NCI-H2227 (cell line): ENCODE results near the gene PPP1R18.
"Not testable (repeated sequence)": the region's sequence is repeated elsewhere in the genome, so short reads cannot be mapped to it uniquely, and the experiment has no call there.

Source experiments
- DNase-seq: peaks from one replicate; lab custom pipeline; 2025; ENCODE audit not compliant: unreplicated experiment; lab: John Stamatoyannopoulos, UW

PPP1R18 gene

GRCh38 chr6:30686009-30686907 lies at the start of gene PPP1R18:
Gene PPP1R18, minus strand, starts transcription at chr6:30686645. Its CDS starts 627 bp downstream, at chr6:30686018.
- DNase-seq = peak; percentile 75

GRCh38 chr6:30735668-30736314 lies 49.3 kb upstream of the PPP1R18 start:
- DNase-seq = no peak

- DNase-seq = no peak
Measured at GRCh38 chr6:30732237-30732943, 45.9 kb upstream of the PPP1R18 start.

GRCh38 chr6:30730601-30731435 lies 44.4 kb upstream of the PPP1R18 start:
- peak; percentile 84 for DNase-seq

GRCh38 chr6:30727920-30728553 lies 41.6 kb upstream of the PPP1R18 start:
- DNase-seq = peak; percentile 10

GRCh38 chr6:30726506-30727413 lies 40.3 kb upstream of the PPP1R18 start:
- DNase-seq = no peak

GRCh38 chr6:30725713-30726505 lies 39.5 kb upstream of the PPP1R18 start:
- DNase-seq = peak; percentile 16

- no peak for DNase-seq
Measured at GRCh38 chr6:30724906-30725667, 38.6 kb upstream of the PPP1R18 start.

- DNase-seq = not testable (repeated sequence)
Measured at GRCh38 chr6:30723843-30724741, 37.6 kb upstream of the PPP1R18 start.

GRCh38 chr6:30723159-30723842 lies 36.9 kb upstream of the PPP1R18 start:
- not testable (repeated sequence) for DNase-seq

GRCh38 chr6:30722280-30723112 lies 36.1 kb upstream of the PPP1R18 start:
- peak; percentile 86 for DNase-seq

- not testable (repeated sequence) for DNase-seq
Measured at GRCh38 chr6:30722025-30722279, 35.5 kb upstream of the PPP1R18 start.

- DNase-seq = peak; percentile 97
Measured at GRCh38 chr6:30721198-30722024, 35.0 kb upstream of the PPP1R18 start.

GRCh38 chr6:30720738-30721197 lies 34.3 kb upstream of the PPP1R18 start:
- DNase-seq = peak; percentile 90
